ENCODE results near the gene UST. TPM values are rescaled to one million over a fixed set of nuclear protein-coding genes. Genes with fewer than 3 reads are reported as not detected.

The UST gene
- total RNA-seq, 1 donor from 2014 or later, result 9.7 TPM

DNA sequence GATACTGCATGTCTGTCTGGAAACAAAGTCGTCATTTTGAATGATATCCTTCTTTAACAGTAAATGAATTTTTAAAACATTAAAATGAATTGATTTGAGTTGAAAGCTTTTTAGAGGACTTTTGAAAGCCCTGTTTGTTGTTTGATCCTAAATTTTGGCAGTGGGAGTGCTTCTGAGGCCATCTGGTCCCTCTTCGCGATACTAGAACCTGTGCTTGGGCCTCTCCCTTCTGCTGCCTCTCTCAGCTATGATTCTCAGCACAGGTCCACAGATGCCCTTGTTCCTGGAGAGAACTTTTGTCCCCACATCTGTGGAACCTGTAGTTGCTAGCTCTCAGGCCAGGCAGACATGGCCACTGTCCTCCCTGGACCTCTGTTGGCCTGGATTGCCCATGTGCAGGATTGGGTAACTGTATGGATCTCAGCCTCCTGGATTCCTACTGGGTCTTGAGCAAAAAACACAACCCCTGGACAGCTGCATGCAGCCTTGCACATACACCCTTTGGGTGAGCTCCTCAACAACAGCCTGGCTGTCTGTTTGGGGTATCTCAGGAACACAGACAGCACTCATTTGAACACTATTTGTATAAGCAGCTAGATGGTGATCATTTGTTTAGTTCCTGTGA, 21.9 kb downstream of the UST start:
- Mint-ChIP-seq H3K4me1 (ENCODE audit: unreplicated experiment) (peaks cover 6% of the 10 kb centered on the region), H3K4me3 (no peak overlapping the region), H3K9me3 (no peaks in the 10 kb centered on the region), H3K27me3 (no peaks in the 10 kb centered on the region), H3K27ac (no peak overlapping the region), H3K36me3 (no peaks in the 10 kb centered on the region)
- DNase-seq (ENCODE audit: extremely low spot score, unreplicated experiment), result no peak
- TF ChIP-seq, protein P1, sequence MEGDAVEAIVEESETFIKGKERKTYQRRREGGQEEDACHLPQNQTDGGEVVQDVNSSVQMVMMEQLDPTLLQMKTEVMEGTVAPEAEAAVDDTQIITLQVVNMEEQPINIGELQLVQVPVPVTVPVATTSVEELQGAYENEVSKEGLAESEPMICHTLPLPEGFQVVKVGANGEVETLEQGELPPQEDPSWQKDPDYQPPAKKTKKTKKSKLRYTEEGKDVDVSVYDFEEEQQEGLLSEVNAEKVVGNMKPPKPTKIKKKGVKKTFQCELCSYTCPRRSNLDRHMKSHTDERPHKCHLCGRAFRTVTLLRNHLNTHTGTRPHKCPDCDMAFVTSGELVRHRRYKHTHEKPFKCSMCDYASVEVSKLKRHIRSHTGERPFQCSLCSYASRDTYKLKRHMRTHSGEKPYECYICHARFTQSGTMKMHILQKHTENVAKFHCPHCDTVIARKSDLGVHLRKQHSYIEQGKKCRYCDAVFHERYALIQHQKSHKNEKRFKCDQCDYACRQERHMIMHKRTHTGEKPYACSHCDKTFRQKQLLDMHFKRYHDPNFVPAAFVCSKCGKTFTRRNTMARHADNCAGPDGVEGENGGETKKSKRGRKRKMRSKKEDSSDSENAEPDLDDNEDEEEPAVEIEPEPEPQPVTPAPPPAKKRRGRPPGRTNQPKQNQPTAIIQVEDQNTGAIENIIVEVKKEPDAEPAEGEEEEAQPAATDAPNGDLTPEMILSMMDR (conservative IDR thresholded peaks at IDR 0.05), result no peak

DNA sequence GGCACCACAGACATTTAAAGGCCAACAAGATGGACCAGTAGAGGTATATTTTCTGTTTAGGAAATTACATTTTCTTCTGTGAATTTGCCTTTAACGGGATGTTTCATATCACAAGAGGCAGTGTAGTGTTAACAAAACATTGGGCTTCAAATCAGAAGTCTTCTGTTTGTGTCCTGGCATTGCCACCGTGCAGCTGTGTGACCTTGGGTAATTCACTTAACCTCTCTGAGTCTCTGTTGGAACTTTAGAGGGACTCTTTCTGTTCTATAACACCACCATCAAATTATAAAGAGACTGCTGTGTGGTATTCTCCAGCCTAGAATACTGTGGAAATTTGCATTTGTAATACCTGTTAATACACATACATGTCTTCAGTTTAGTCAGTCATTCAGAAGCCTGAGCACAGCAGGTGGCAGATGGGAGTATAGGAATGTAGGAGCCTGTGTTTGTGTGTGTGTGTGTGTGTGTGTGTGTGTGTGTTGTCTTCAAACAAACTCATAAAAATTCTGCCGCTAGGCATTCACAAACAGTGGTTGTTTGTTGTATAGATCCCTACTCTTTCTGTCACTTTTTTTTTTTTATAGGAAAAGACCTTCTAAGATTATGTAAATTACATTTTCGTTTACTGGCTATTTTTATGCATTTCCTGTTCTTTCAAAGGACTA, 22.6 kb downstream of the UST start:
- Mint-ChIP-seq H3K27ac (no peak overlapping the region), H3K36me3 (no peaks in the 10 kb centered on the region), H3K4me3 (no peak overlapping the region), H3K9me3 (no peaks in the 10 kb centered on the region), H3K27me3 (no peaks in the 10 kb centered on the region), H3K4me1 (ENCODE audit: unreplicated experiment) (peaks cover 6% of the 10 kb centered on the region)
- TF ChIP-seq, protein P1 (conservative IDR thresholded peaks at IDR 0.05), result no peak
- no peak for DNase-seq (ENCODE audit: extremely low spot score, unreplicated experiment)

DNA sequence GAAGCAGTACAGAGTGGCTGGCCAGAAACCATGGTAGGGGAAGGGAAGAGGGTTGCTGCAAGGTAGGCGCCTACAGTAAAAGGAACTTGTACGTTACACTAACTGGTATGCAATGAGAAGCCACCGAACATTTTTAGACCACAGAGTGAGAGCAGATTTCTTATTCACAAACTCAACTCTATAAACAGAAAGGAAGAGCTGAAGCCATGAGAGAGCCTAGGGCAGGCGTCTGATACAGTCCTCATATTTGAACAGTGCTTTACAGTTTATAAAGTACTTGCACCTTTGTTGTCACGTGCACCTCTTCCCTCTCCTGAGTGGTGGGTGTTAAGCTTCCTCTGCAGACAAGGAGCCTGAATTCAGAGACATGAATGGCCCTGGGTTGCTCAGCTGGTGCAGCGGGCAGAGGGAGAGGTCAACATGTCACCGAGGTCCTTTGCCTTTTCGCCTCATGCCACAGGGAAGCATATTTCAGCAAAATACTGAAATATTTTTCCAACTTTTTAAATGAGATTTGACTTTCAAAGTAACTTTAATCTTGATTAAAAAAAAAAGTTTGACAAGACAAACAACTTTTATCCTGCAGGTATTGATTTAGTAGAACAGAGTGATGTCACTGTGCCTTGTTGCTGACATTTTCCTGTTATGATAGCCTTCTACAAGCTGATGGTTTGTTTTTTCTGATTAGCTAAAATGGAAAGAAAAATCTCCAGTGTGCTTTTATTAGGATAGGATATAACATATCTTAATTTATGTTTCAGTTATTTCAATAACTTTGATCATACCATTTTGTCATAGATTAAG, 23.8 kb downstream of the UST start:
- no peak for DNase-seq (ENCODE audit: extremely low spot score, unreplicated experiment)
- no peak overlapping the region for H3K27ac Mint-ChIP-seq
- no peaks in the 10 kb centered on the region for H3K9me3 Mint-ChIP-seq
- H3K4me1 Mint-ChIP-seq (ENCODE audit: unreplicated experiment), result peaks cover 10% of the 10 kb centered on the region
- H3K27me3 Mint-ChIP-seq, result no peaks in the 10 kb centered on the region
- TF ChIP-seq, protein P1 (conservative IDR thresholded peaks at IDR 0.05), result no peak
- H3K4me3 Mint-ChIP-seq, result no peak overlapping the region
- H3K36me3 Mint-ChIP-seq, result no peaks in the 10 kb centered on the region

DNA sequence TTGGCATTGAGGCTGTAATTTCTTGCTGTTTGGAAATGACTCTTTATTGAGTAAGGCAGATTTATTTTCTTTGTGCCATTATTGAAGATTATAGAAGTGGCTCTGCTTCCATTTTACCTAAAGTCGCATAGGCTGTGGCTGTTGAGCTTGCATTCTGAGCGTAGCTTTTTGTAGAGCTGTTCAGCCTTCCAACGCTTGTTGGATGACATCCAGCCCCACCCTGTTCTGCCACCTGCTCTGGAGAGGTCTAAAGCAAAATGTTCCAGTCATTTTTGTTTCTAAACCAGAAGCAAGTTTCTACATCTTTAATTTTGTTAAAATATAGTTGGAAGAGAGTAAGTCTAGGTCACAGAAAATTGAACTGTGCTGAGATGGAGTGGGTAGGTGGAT, 24.4 kb downstream of the UST start:
- H3K4me3 Mint-ChIP-seq, result no peak overlapping the region
- no peak for DNase-seq (ENCODE audit: extremely low spot score, unreplicated experiment)
- H3K36me3 Mint-ChIP-seq, result no peaks in the 10 kb centered on the region
- H3K27ac Mint-ChIP-seq, result no peak overlapping the region
- H3K27me3 Mint-ChIP-seq, result no peaks in the 10 kb centered on the region
- no peaks in the 10 kb centered on the region for H3K9me3 Mint-ChIP-seq
- TF ChIP-seq, protein P1 (conservative IDR thresholded peaks at IDR 0.05), result no peak
- H3K4me1 Mint-ChIP-seq (ENCODE audit: unreplicated experiment), result peaks cover 12% of the 10 kb centered on the region

DNA sequence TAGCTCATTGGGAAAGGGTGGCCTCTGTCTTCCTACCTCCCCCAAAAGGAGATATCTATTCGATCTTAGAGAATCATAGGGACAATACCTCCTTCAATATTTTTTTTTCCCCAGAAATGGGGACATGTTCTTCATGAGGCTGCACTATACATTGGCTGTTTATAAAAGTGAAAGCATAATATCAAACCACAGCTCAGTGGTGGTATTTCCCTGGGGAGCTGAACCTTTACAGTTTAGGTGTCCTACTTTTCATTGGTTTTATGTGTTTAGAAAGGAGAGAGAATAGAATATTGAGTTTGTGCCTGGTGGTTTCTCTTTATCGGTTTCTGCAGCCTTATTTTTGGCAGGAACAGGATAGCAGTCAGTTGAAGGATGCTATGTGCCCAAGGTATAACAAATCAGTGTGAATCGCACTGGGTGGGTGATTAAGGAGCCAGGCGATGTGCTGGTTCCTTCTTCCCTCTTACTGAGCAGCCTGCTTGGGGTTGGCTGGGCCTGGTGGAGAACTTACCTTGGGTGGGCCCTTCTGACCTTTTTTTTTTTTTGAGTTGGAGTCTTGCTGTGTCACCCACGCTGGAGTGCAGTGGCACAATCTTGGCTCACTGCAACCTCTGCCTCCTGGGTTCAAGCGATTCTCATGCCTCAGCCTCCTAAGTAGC, 25.2 kb downstream of the UST start:
- no peaks in the 10 kb centered on the region for H3K9me3 Mint-ChIP-seq
- H3K27me3 Mint-ChIP-seq, result no peaks in the 10 kb centered on the region
- H3K4me3 Mint-ChIP-seq, result no peak overlapping the region
- H3K4me1 Mint-ChIP-seq (ENCODE audit: unreplicated experiment), result peaks cover 19% of the 10 kb centered on the region
- H3K27ac Mint-ChIP-seq, result no peak overlapping the region
- TF ChIP-seq, protein P1 (conservative IDR thresholded peaks at IDR 0.05), result no peak
- no peaks in the 10 kb centered on the region for H3K36me3 Mint-ChIP-seq
- no peak for DNase-seq (ENCODE audit: extremely low spot score, unreplicated experiment)
